ENCODE measurements around the gene FOSL1. TPM values are rescaled to one million over a fixed set of nuclear protein-coding genes. Genes with fewer than 3 reads are reported as not detected.

The FOSL1 gene
- total and polyA plus RNA-seq, 2 of the 13 experiments (the other 11 are each of a cell fraction or from before 2014, with no cell fraction given), result 4.0 to 4.1 TPM

GRCh38 chr11:65890324-65891218 lies 9.6 kb downstream of the FOSL1 start, which contains the start of gene CCDC85B (continued):
- 0 out of 2 replicates have a peak, but pooled peaks have one; percentile 37 for TF ChIP-seq ZBTB34 (CRISPR knock-in tag; IDR thresholded peaks at IDR 0.05)
- no peak for TF ChIP-seq ZNF275 (CRISPR knock-in tag; IDR thresholded peaks at IDR 0.05; ENCODE audit: borderline replicate concordance)
- TF ChIP-seq ETS1 (CRISPR knock-in tag; IDR thresholded peaks at IDR 0.05), result 0 out of 2 replicates have a peak, but pooled peaks have one; percentile 78
- TF ChIP-seq HIC2 (CRISPR knock-in tag; IDR thresholded peaks at IDR 0.05; ENCODE audit: low read depth), result peak; percentile 42; the same call in 1 of the 2 replicates
- no peak for TF ChIP-seq ELF1 (CRISPR knock-in tag; IDR thresholded peaks at IDR 0.05)
- TF ChIP-seq NCOA5 (CRISPR knock-in tag; IDR thresholded peaks at IDR 0.05), result no peak
- no peak for TF ChIP-seq ZNF260 (CRISPR knock-in tag; IDR thresholded peaks at IDR 0.05; ENCODE audit: borderline replicate concordance, low read depth)
- no peak for TF ChIP-seq CENPX (CRISPR knock-in tag; IDR thresholded peaks at IDR 0.05)
- no peak for TF ChIP-seq ZNF24 (IDR thresholded peaks at IDR 0.05)
- no peak; the same call in 1 of the 2 replicates for TF ChIP-seq NR0B2 (CRISPR knock-in tag; IDR thresholded peaks at IDR 0.05)
- TF ChIP-seq IRF1 (CRISPR knock-in tag; IDR thresholded peaks at IDR 0.05; ENCODE audit: low read depth), result no peak; the same call in 1 of the 2 replicates
- no peak for TF ChIP-seq AHR (CRISPR knock-in tag; IDR thresholded peaks at IDR 0.05)
- no peak for TF ChIP-seq ETV5 (CRISPR knock-in tag; IDR thresholded peaks at IDR 0.05; ENCODE audit: borderline replicate concordance)
- TF ChIP-seq DDIT3 (CRISPR knock-in tag; IDR thresholded peaks at IDR 0.05), result no peak
- TF ChIP-seq TARDBP (CRISPR knock-in tag; IDR thresholded peaks at IDR 0.05), result peak; percentile 78; the same call in 1 of the 2 replicates
- TF ChIP-seq JDP2 (CRISPR knock-in tag; IDR thresholded peaks at IDR 0.05; ENCODE audit: borderline replicate concordance), result no peak; the same call in 1 of the 2 replicates
- TF ChIP-seq ZNF501 (CRISPR knock-in tag; IDR thresholded peaks at IDR 0.05), result no peak; the same call in 1 of the 2 replicates
- TF ChIP-seq HOXA7 (CRISPR knock-in tag; IDR thresholded peaks at IDR 0.05), result no peak
- peak; percentile 95 for TF ChIP-seq ARNT2 (CRISPR knock-in tag; IDR thresholded peaks at IDR 0.05; ENCODE audit: low read depth)
- peak; percentile 26; the same call in 1 of the 2 replicates for TF ChIP-seq ZNF788 (CRISPR knock-in tag; IDR thresholded peaks at IDR 0.05; ENCODE audit: borderline replicate concordance)
- TF ChIP-seq AGO1 (IDR thresholded peaks at IDR 0.05; ENCODE audit: low read depth, low read length, poor library complexity, severe bottlenecking), result peak; percentile 99
